Activated CD4-positive, alpha-beta T cell treated with anti-CD3 and anti-CD28 coated beads, Interleukin-10, Interleukin-2, amounts not matched to agents 100 ng/mL and 50 ng/mL, durations not matched to agents 16 hours and 8 hours (primary cell): ENCODE results near the gene WIZ.

Experiments
- DNase-seq: peaks from one replicate; pipeline ENCODE4 v3.0.0-alpha.2; 2020

WIZ gene

GRCh38 chr19:15466851-15467733, 17.3 kb upstream of the WIZ start:
- DNase-seq, result peak; percentile 95

GRCh38 chr19:15464394-15465385, 14.9 kb upstream of the WIZ start, which contains the start of gene RASAL3:
RASAL3 (minus strand) TSS chr19:15464544; CDS start chr19:15464358, 186 bp downstream.
- peak; percentile 85 for DNase-seq

GRCh38 chr19:15463861-15464371, 14.2 kb upstream of the WIZ start:
- DNase-seq, result peak; percentile 91

- DNase-seq, result no peak
These were observed 11.9 kb upstream of the WIZ start for GRCh38 chr19:15461694-15462093.

GRCh38 chr19:15457701-15458484, 8.1 kb upstream of the WIZ start:
- DNase-seq, result no peak

- peak; percentile 28 for DNase-seq
These were observed 7.3 kb upstream of the WIZ start for GRCh38 chr19:15456871-15457700.

- no peak for DNase-seq
These were observed 6.7 kb upstream of the WIZ start for GRCh38 chr19:15456441-15456840.

- no peak for DNase-seq
These were observed 6.2 kb upstream of the WIZ start for GRCh38 chr19:15455996-15456395.

- no peak for DNase-seq
These were observed 4.4 kb upstream of the WIZ start for GRCh38 chr19:15453906-15454860.

- no peak for DNase-seq
These were observed 3.4 kb upstream of the WIZ start for GRCh38 chr19:15453091-15453578.

- DNase-seq, result peak; percentile 21
These were observed 2.6 kb upstream of the WIZ start for GRCh38 chr19:15452111-15453047.

- no peak for DNase-seq
These were observed 753 bp upstream of the WIZ start for GRCh38 chr19:15450528-15450890.

- no peak for DNase-seq
These were observed 757 bp downstream of the WIZ start for GRCh38 chr19:15448778-15449619.

GRCh38 chr19:15448044-15448777, 1.5 kb downstream of the WIZ start:
- DNase-seq, result no peak

- no peak for DNase-seq
These were observed 2.7 kb downstream of the WIZ start for GRCh38 chr19:15447057-15447456.

GRCh38 chr19:15445807-15446376, 3.9 kb downstream of the WIZ start:
- DNase-seq, result no peak

GRCh38 chr19:15445227-15445605, 4.5 kb downstream of the WIZ start:
- no peak for DNase-seq
